CD4-positive, alpha-beta T cell treated with Interleukin-10 for 1 hour (primary cell): ENCODE measurements around the gene RBPMS2.

Source experiments
- DNase-seq: peaks from one replicate; pipeline ENCODE4 v3.0.0-alpha.2; 2020

The RBPMS2 gene

DNA sequence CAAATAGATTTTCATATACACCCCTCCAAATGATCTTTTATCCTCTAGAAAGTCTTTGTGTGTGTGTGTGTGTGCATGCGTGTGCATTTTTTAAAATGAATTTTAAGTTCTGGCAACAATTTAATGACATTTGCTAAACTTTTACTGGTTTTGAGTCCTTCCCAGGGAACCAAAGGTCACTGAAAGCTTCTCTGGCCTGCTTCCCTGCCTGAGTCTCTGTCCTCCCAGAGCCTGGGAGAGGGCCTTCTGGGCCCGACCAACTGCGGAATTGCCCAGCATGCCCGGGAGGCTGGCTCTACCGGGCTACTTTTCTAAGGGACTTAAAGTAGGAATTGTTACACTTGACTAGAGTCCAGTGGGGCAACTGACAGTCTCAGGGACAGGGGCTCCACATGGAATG lies 7.4 kb upstream of the RBPMS2 start:
- DNase-seq, result no peak

GRCh38 chr15:64781299-64781698 lies 5.9 kb upstream of the RBPMS2 start:
- DNase-seq, result no peak

GRCh38 chr15:64780600-64781156 lies 5.3 kb upstream of the RBPMS2 start:
- DNase-seq, result no peak

GRCh38 chr15:64779630-64780029 lies 4.2 kb upstream of the RBPMS2 start:
- DNase-seq, result no peak

DNA sequence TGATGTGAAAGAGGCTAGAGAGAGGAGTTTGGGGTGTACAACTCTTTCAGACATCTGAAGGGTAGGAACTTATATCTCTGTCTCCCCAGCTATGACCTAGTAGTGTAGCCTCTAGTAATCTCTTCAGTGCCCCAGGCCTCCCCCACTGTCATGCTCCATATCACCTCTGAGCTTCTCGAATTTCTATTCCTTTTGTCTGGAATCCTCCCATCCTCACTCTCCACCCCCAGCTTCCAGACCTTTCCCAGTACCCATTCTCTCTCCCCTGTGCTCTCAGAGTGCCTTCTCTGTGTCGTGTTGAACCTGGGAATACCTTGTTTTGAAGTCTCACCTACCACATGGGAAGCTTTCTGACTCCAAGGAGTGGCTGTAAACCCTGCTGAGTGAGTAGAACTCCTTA lies 3.6 kb upstream of the RBPMS2 start:
- DNase-seq, result no peak

GRCh38 chr15:64776402-64776786 lies 1.0 kb upstream of the RBPMS2 start:
- no peak for DNase-seq

- DNase-seq, result no peak
These were observed 528 bp downstream of the RBPMS2 start for GRCh38 chr15:64774629-64775493.

- no peak for DNase-seq
These were observed 1.3 kb downstream of the RBPMS2 start for GRCh38 chr15:64774037-64774628.

DNA sequence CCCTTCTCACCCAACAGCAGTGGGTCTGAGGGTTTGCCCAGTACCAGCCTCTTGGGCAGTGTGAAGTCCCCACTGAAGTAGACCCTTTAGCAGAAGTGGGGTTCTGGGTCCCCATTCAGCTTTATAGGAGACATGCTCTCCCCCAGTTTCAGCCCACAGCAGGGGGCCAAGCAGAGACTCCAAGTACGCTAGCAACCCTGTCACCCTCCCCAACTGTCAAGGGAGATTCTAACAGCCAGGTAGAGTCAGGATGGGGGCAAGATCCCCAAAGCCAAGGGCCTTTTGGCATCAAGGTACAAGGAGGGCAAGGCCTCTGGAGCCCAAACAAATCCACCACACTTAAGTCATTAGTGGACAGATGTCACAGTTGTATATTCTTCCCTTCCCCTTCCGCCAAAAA lies 1.8 kb downstream of the RBPMS2 start:
- DNase-seq, result no peak

DNA sequence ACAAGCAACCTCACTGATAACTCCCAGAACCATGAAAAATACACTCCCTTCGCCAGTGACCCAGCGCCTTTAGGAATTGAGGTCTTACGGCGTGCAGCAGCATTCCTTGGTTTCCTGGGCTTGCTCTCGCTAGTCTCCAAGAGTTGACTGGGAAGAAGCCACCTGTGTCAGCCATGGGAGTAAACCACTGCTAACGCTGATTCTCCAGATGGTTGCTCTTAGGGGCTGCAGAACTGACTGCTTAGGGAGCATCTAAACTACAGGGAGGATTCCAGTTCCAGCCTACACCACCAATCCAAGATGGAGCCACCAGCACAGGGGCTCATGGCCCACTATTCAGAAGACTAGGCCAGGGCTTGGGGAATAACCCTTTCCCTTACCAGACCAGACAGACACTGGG lies 2.4 kb downstream of the RBPMS2 start:
- DNase-seq, result no peak

DNA sequence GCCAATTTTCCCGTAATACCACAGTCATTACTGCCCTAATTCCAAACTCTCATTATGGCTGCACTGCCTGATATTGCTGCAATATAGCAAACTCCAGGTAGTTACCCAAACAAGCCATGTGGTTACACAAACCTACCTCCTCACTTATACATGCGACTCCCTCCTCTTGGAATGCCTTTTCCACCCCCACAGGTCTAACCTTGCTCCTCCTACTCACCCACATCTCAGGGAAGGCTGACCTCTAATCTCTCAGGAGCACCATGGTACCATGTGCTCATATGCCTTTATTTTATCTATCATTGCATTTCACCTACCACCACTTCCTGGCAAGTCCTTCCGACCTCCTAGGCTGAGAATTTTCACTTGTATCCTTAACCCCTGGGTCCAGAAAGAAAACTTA lies 2.9 kb downstream of the RBPMS2 start:
- no peak for DNase-seq

- DNase-seq, result no peak
These were observed 4.8 kb downstream of the RBPMS2 start for GRCh38 chr15:64770626-64771025.

DNA sequence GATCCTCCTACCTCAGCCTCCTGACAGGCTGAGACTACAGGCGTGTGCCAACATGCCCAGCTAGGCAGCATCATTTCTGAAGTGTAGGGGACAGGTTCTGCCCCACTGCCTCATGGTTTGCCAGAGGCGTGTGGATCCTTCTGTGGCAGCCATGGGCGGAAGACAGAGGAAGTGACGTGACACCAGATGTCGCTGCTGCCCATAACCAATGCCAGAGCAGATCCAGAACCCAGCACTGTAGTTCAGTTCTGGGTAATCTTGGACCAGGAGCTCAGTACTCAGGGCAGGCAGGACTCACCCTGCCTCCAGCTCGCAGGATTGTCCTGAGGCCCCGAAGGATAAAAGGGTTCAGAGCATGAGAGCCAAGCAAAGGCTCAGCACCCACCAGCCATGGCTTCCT lies 8.2 kb downstream of the RBPMS2 start:
- DNase-seq, result peak; percentile 8

DNA sequence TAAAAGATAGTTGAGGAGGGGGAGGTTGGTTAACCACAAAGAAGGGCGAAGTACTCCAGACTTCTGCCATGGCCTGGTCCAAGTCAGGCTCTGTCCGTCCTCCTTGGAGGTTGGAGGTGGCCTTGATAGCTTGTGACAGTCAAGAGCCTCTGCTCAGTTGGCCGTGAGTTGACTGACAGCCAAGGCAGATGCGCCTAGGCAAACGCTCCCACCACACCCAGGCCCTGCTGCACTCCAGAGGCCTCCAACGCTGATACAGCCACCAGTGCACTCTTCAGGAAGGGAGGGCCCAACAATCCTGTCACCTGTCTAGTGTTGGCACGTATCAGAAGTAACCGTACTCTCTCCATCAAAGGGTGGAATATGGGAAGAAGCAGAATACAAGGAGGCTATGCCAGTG lies 9.3 kb downstream of the RBPMS2 start:
- no peak for DNase-seq

GRCh38 chr15:64763874-64764273 lies 11.5 kb downstream of the RBPMS2 start:
- no peak for DNase-seq

- no peak for DNase-seq
These were observed 11.9 kb downstream of the RBPMS2 start for GRCh38 chr15:64763462-64763861.

DNA sequence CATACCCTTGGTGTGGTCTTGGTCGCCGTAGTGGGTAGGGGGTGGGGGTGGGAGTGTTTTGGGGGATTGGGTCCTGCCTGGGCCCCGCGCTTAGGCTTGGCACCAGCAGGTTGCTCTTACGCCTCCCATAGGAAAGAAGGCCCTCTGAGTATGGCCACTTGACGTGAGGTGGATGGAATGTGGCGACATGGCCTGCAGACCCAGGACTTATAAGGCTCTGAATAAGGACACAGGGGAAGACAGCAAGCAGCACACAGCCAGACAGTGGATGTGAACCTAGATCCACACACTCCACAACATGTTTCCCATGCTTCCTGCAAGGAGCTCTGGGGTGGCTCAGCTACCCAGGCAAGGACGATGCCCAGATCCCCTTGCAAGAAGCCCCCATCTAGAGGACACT lies 12.4 kb downstream of the RBPMS2 start:
- no peak for DNase-seq

- no peak for DNase-seq
These were observed 12.8 kb downstream of the RBPMS2 start for GRCh38 chr15:64762546-64762945.

DNA sequence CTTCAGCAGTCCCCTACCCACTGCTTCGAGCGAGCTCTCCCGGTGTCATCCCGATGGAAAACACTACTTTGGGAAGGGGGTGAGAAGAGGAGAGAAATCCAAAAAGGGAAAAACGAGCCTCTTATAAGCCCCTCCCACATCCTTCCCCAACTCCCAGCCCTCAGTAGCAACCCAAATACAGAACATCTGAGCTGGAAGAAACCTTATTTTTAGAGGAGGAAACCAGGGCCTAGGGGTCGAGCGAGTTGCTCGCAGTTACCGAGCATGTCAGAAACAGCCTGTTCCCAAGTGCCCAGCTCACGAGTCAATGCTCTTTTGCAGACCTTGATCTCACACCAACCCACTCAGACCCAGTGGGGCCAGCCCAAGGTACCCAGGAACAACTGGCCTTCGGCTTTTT lies 14.2 kb downstream of the RBPMS2 start:
- no peak for DNase-seq

GRCh38 chr15:64760056-64760455 lies 15.3 kb downstream of the RBPMS2 start:
- no peak for DNase-seq

- no peak for DNase-seq
These were observed 19.9 kb downstream of the RBPMS2 start for GRCh38 chr15:64755427-64755940.

GRCh38 chr15:64754663-64755426 lies 20.5 kb downstream of the RBPMS2 start:
- no peak for DNase-seq

- DNase-seq, result no peak
These were observed 21.8 kb downstream of the RBPMS2 start for GRCh38 chr15:64753480-64754185.
